K562 (cell line): ENCODE measurements around the gene BAIAP3. TPM values are rescaled to one million over a fixed set of nuclear protein-coding genes. Genes with fewer than 3 reads are reported as not detected.

Source experiments
- ADNP ChIP-seq: fragments of 200-800 bp; sonication (Bioruptor generic); IDR thresholded peaks from 2 replicates; pipeline ENCODE4 v1.6.1; 2016; ENCODE audit warnings: missing genetic modification characterization, missing compliant biosample characterization
- COPS2 ChIP-seq: fragments of 450-650 bp; conservative IDR thresholded peaks from 2 replicates; pipeline ENCODE4 v1.6.1; 2016; ENCODE audit warnings: mild to moderate bottlenecking, moderate library complexity
- CTCF ChIP-seq, 3 experiments: IDR thresholded peaks in 2 of 3; conservative IDR thresholded peaks in 1 of 3; 2 replicates each; pipeline ENCODE4 v1.5.1; 2011 to 2012; ENCODE audit warnings: low read length in 3 of 3, mild to moderate bottlenecking in 3 of 3, control low read depth in 2 of 3, improper control_type of control experiment in 1 of 3, inconsistent platforms in 1 of 3, low read depth in 1 of 3, mixed read lengths in 1 of 3, moderate library complexity in 1 of 3; ENCODE audit not compliant: insufficient read depth in 2 of 3
- EWSR1 ChIP-seq: fragments of 450-650 bp; IDR thresholded peaks from 2 replicates; pipeline ENCODE4 v1.6.1; 2018; ENCODE audit warnings: borderline replicate concordance, mild to moderate bottlenecking, low read depth, moderate library complexity; ENCODE audit not compliant: partially characterized antibody
- HNRNPLL ChIP-seq: fragments of 200-400 bp; formaldehyde crosslinking; IDR thresholded peaks from 2 replicates; pipeline ENCODE4 v1.6.1; 2017; ENCODE audit warnings: low read length, low read depth, mild to moderate bottlenecking; ENCODE audit not compliant: poor library complexity, severe bottlenecking
- KLF6 ChIP-seq: fragments of 250-450 bp; sonication (Bioruptor Pico); IDR thresholded peaks from 2 replicates; pipeline ENCODE4 v1.4.0; 2020; ENCODE audit warnings: mild to moderate bottlenecking, moderate library complexity, borderline replicate concordance
- MGA ChIP-seq: fragments of 450-650 bp; IDR thresholded peaks from 2 replicates; pipeline ENCODE4 v1.6.1; 2016; ENCODE audit warnings: mild to moderate bottlenecking, moderate library complexity
- NCOA1 ChIP-seq: fragments of 450-650 bp; IDR thresholded peaks from 2 replicates; pipeline ENCODE4 v1.6.1; 2016; ENCODE audit warnings: low read depth
- PCBP1 ChIP-seq: fragments of 200-400 bp; formaldehyde crosslinking; IDR thresholded peaks from 2 replicates; pipeline ENCODE4 v1.6.1; 2018; ENCODE audit warnings: mild to moderate bottlenecking, low read depth, low read length; ENCODE audit not compliant: poor library complexity, severe bottlenecking
- PHF20 ChIP-seq: fragments of 450-650 bp; IDR thresholded peaks from 2 replicates; pipeline ENCODE4 v1.6.1; 2018; ENCODE audit not compliant: partially characterized antibody
- ZBTB5 ChIP-seq: fragments of 450-650 bp; IDR thresholded peaks from 2 replicates; pipeline ENCODE4 v1.6.1; 2017; ENCODE audit warnings: antibody characterized with exemption
- ZNF134 ChIP-seq: fragments of 250-450 bp; sonication (Bioruptor Pico); conservative IDR thresholded peaks from 2 replicates; pipeline ENCODE4 v1.4.0; 2020
- polyA plus RNA-seq, 8 experiments: library from polyadenylated mRNA; depleted of rRNA in 4 of 8; stranded (reverse) in 5 of 8; unstranded in 3 of 8; fragments of >200 nt; fragmentation: Nextera tagmentation in 2 of 8; fragmentation: Illumina TruSeq in 1 of 8; extraction: Ambion mirVana in 2 of 8; extraction: Trizol in 1 of 8; gene quantifications; 2 replicates each; pipeline versions ENCODE4 v1.2.1 to v1.2.3, GENCODE V29; 2011 to 2014; ENCODE audit warnings: inconsistent platforms in 1 of 8, missing spikeins in 1 of 8
- total RNA-seq, 7 experiments: library from RNA; depleted of rRNA in 6 of 7; stranded (reverse); fragments of >200 nt in 6 of 7; fragmentation: Illumina TruSeq in 2 of 7; extraction: Trizol in 2 of 7; gene quantifications; 2 replicates each; pipeline versions ENCODE4 v1.2.1 to v1.2.3, GENCODE V29; 2011 to 2021; ENCODE audit warnings: low replicate concordance in 1 of 7

Gene BAIAP3
- total and polyA plus RNA-seq, 9 of the 15 experiments (the other 6 are each of a cell fraction or from before 2014, with no cell fraction given): 0.03 to 4.5 (median 0.57) TPM; not detected in 1

- TF ChIP-seq CTCF (IDR thresholded peaks at IDR 0.05 in 2 of 3, conservative IDR thresholded peaks at IDR 0.05 in 1 of 3; ENCODE audit: insufficient read depth in 2 of 3, low read depth in 1 of 3, low read length in 3 of 3) (peak; percentile 54 to 62 (median 58); a peak in 5 of 6 replicates), PHF20 (no peak), HNRNPLL (no peak), MGA (no peak), ADNP (tag) (no peak), NCOA1 (no peak), COPS2 (no peak), EWSR1 (no peak), ZNF134 (no peak), ZBTB5 (no peak), KLF6 (no peak), PCBP1 (peak; percentile 25)
Observed at GRCh38 chr16:1338119-1338730, 4.8 kb downstream of the BAIAP3 start (continued).
